Heart right ventricle (tissue), 16 donors: ENCODE results near the gene ZFP69. TPM values are rescaled to one million over a fixed set of nuclear protein-coding genes. Genes with fewer than 3 reads are reported as not detected.

ENCODE experiments used
- ATAC-seq, 8 donors: fragments of 200-7000 bp; cut with Tn5 transposase; one replicate each; pipeline ENCODE4 v1.9.1; 2020; ENCODE audit warnings: mild to moderate bottlenecking in 8 of 8, moderate library complexity in 8 of 8, moderate number of reproducible peaks in 1 of 8
- DNase-seq, 2 donors: peaks; one replicate each; pipeline ENCODE4 v3.0.0-alpha.2; 2020
- H3K27ac ChIP-seq, 10 donors: fragments of 200-600 bp; sonication (generic) in 2 of 10; one replicate each; pipeline versions ENCODE4 v1.5.0 to v1.8.0; 2020 to 2022; ENCODE audit warnings: mild to moderate bottlenecking in 3 of 10
- H3K27me3 ChIP-seq, 7 donors: fragments of 200-600 bp; one replicate each; pipeline ENCODE4 v1.8.0; 2021 to 2022; ENCODE audit warnings: mild to moderate bottlenecking in 2 of 7
- H3K36me3 ChIP-seq, 9 donors: fragments of 200-600 bp; sonication (generic) in 1 of 9; one replicate each; pipeline versions ENCODE4 v1.5.0 to v1.8.0; 2020 to 2022; ENCODE audit warnings: mild to moderate bottlenecking in 2 of 9
- H3K4me1 ChIP-seq, 9 donors: fragments of 200-600 bp; sonication (generic) in 1 of 9; one replicate each; pipeline versions ENCODE4 v1.5.0 to v1.8.0; 2020 to 2022; ENCODE audit warnings: mild to moderate bottlenecking in 4 of 9
- H3K4me3 ChIP-seq, 10 donors: fragments of 200-600 bp; sonication (generic) in 2 of 10; one replicate each; pipeline versions ENCODE4 v1.5.0 to v1.8.0; 2020 to 2022; ENCODE audit warnings: mild to moderate bottlenecking in 7 of 10, moderate library complexity in 2 of 10
- H3K9me3 ChIP-seq, 11 donors: fragments of 200-600 bp in 10 of 11; sonication (generic) in 2 of 11; one replicate each; pipeline versions ENCODE4 v1.5.0 to v1.8.0; 2013 to 2022; ENCODE audit warnings: mild to moderate bottlenecking in 2 of 11, control low read depth in 1 of 11, moderate library complexity in 1 of 11
- CTCF ChIP-seq, 9 donors: fragments of 200-600 bp; sonication (generic) in 2 of 9; IDR thresholded peaks; one replicate each; pipeline versions ENCODE4 v1.5.0 to v1.8.0; 2021 to 2022; ENCODE audit warnings: antibody characterized with exemption in 9 of 9, mild to moderate bottlenecking in 5 of 9, moderate library complexity in 1 of 9
- WGBS, 2 donors: extraction: QIAGEN DNeasy Blood & Tissue Kit; methylation state at CpG; one replicate each; pipeline ENCODE4 v1.1.7; 2013; ENCODE audit warnings: inconsistent platforms in 1 of 2; 5-methylcytosine and 5-hydroxymethylcytosine counted together
- intact Hi-C, 10 donors: fragments of 100-400 bp; cut with DNase I; formaldehyde crosslinking; loops; one replicate each; pipeline versions ENCODE4 v1.11.1 to v1.14.2; 2022
- polyA plus RNA-seq, 2 donors: library from polyadenylated mRNA; stranded (reverse); fragments of 200-250 nt; gene quantifications; one replicate each; pipeline ENCODE4 v1.2.3, GENCODE V29; 2013
- total RNA-seq, 10 donors: library from RNA; stranded (reverse); fragmentation: NEBNext Ultra II Directional in 3 of 10; extraction: Animal tissue kit (Norgen Biotek cat#: 25700) in 3 of 10; gene quantifications; one replicate each; pipeline versions ENCODE4 v1.2.1 to v1.2.4, GENCODE V29; 2021 to 2023
- donor health status: Arrhythmogenic right ventricular cardiomyopathy.
- donor health status: ischemic (EF 13 %, LVEDD 7.1; RV severe dilation, severe dysfunction).
- donor health status: healthy with polysubstance abuse.
- donor health status: DM: no; HTN: yes; CAD: no.
- donor health status: DM: no; HTN: no; CAD: no.
- donor health status: ischemic (EF 25% LVEDD 6.9; RV normal size, moderate dysfunction).
- donor health status: ischemic (EF 25% LVEDD 5.7; RV mildly dilated, moderate dysfunction).
- donor health status: healthy.
- donor health status: DM: yes; HTN: yes; CAD: no.
- donor health status: Ischemic cardiomyopathy.
- donor health status: ischemic (EF 35%, LVEDD 5.7; RV mildly dilated, moderate dysfunction).
- donor health status: nonischemic (EF 11% LVEDD 7.7; RV severe dilation, severe dysfunction).
- donor health status: DM: yes; HTN: yes; CAD: no.
- donor health status: PGD.
- donor health status: ischemic (EF 29% LVEDD 5.4; RV normal size, mild dysfunction).
- donor health status: nonischemic (EF 23%, LVEDD 6.1; RV moderate dilation, normal function).

ZFP69 gene
- total and polyA plus RNA-seq, 12 donors = 1.1 to 2.6 (median 1.4) TPM

GRCh38 chr1:40435876-40436275, 41.2 kb upstream of the ZFP69 start:
- ATAC-seq (no peak), DNase-seq (no peak)
- H3K4me1 ChIP-seq = peaks cover 0 to 4% (median 0%) of the 10 kb centered on the region in 9 donors
- no peak overlapping the region for H3K27ac ChIP-seq
- intact Hi-C loops = no loop called here
- H3K9me3 ChIP-seq = no peaks in the 10 kb centered on the region
- H3K36me3 ChIP-seq = no peaks in the 10 kb centered on the region
- H3K27me3 ChIP-seq = no peaks in the 10 kb centered on the region
- H3K4me3 ChIP-seq = no peak overlapping the region
- TF ChIP-seq CTCF (IDR thresholded peaks at IDR 0.05) = no peak
- WGBS, 2 donors = 82% methylated on average over 4 of the region's 4 CpGs

GRCh38 chr1:40438391-40439015, 38.6 kb upstream of the ZFP69 start:
- 51 to 58% methylated on average over 3 of the region's 3 CpGs for WGBS, 2 donors
- no peak overlapping the region for H3K4me3 ChIP-seq
- TF ChIP-seq CTCF (IDR thresholded peaks at IDR 0.05) = peak; percentile 27 to 78 (median 66)
- H3K9me3 ChIP-seq = no peaks in the 10 kb centered on the region
- DNase-seq (no peak), ATAC-seq (peak in 2 of 8 donors; percentile 50 to 63)
- H3K4me1 ChIP-seq = peaks cover 0 to 4% (median 0%) of the 10 kb centered on the region in 9 donors
- intact Hi-C loops = no loop called here
- no peaks in the 10 kb centered on the region for H3K36me3 ChIP-seq
- H3K27ac ChIP-seq = no peak overlapping the region
- H3K27me3 ChIP-seq = no peaks in the 10 kb centered on the region

GRCh38 chr1:40439247-40439646, 37.8 kb upstream of the ZFP69 start:
- no peak for TF ChIP-seq CTCF (IDR thresholded peaks at IDR 0.05)

GRCh38 chr1:40449684-40450494, 27.2 kb upstream of the ZFP69 start, which contains the start of gene ZFP69B:
Gene ZFP69B, plus strand, starts transcription at chr1:40450476. Its CDS starts 486 bp downstream, at chr1:40450962.
- DNase-seq = peak; percentile 92 to 95
- intact Hi-C loops = loop anchor here in 1 of 10 donors (5.0 kb wide), 1 partner anchor 1212 kb away; no protein-coding TSS in a partner anchor
- ATAC-seq = peak; percentile 99 to 100 (median 99)

More at GRCh38 chr1:40439247-40439646, 37.8 kb upstream of the ZFP69 start:
- H3K36me3 ChIP-seq = no peaks in the 10 kb centered on the region
- H3K4me3 ChIP-seq = no peak overlapping the region
- no peaks in the 10 kb centered on the region for H3K9me3 ChIP-seq
- intact Hi-C loops = no loop called here
- no peak overlapping the region for H3K27ac ChIP-seq
- DNase-seq = no peak
- 85 to 87% methylated on average over 5 of the region's 5 CpGs for WGBS, 2 donors
- peaks cover 0 to 4% (median 0%) of the 10 kb centered on the region in 9 donors for H3K4me1 ChIP-seq
- H3K27me3 ChIP-seq = no peaks in the 10 kb centered on the region
- ATAC-seq = no peak

More at GRCh38 chr1:40449684-40450494, 27.2 kb upstream of the ZFP69 start, which contains the start of gene ZFP69B:
- Histone ChIP-seq H3K4me1 (peaks cover 0 to 17% (median 10%) of the 10 kb centered on the region in 9 donors), H3K36me3 (peaks cover 0 to 10% (median 0%) of the 10 kb centered on the region in 9 donors), H3K9me3 (peaks cover 0 to 64% (median 4%) of the 10 kb centered on the region in 11 donors), H3K27ac (peak within 1 kb of the TSS in 9 of 10 donors; percentile 52 to 91 (median 83)), H3K27me3 (no peaks in the 10 kb centered on the region), H3K4me3 (peak within 1 kb of the TSS; percentile 33 to 88 (median 78))
- peak in 2 of 9 donors; percentile 34 for TF ChIP-seq CTCF (IDR thresholded peaks at IDR 0.05)
- WGBS, 2 donors = 0% methylated on average over 64 of the region's 64 CpGs
